ENCODE data around the gene ZBTB20. TPM values are rescaled to one million over a fixed set of nuclear protein-coding genes. Genes with fewer than 3 reads are reported as not detected.

Gene ZBTB20
- total RNA-seq, 4 donors from 2014 or later, result 69.9 to 112 (median 80.8) TPM

DNA sequence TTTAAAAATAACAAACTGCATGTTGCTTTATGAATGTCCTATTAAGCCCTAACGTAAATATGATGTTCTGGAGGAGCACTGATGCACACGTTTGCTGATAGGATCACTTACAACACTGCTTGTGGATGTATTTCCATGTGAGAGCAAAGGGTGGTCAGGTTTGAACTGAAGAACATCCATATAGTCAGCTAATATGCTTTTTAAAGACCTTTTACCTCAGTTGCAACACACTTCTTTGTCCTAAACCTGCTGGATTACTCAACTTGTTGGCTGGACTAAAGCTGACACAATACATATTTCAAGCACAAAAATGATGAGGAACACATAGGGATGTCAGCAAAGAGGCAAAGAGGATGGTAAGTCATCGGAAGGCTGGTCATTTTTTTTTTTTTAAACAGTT is 666.6 kb downstream of the ZBTB20 start:
- peaks cover 23 to 28% (median 24%) of the 10 kb centered on the region in 4 donors for H3K4me1 ChIP-seq
- H3K4me3 ChIP-seq, result no peak overlapping the region
- no peak overlapping the region for H3K27ac ChIP-seq (replicated peaks in 1 of 4)
- no peaks in the 10 kb centered on the region for H3K36me3 ChIP-seq
- 56% methylated on average over 3 of the region's 3 CpGs for WGBS
- intact Hi-C loops (cut with DNase I), result no loop called here
- no peak for DNase-seq (ENCODE audit: extremely low spot score)
- H3K27me3 ChIP-seq, result no peaks in the 10 kb centered on the region
- no peaks in the 10 kb centered on the region for H3K9me3 ChIP-seq
- TF ChIP-seq EP300 (IDR thresholded peaks at IDR 0.05), result no peak

GRCh38 chr3:114478801-114479200 is 668.3 kb downstream of the ZBTB20 start:
- DNase-seq (ENCODE audit: extremely low spot score), result no peak
- H3K9me3 ChIP-seq, result no peaks in the 10 kb centered on the region
- no peak for TF ChIP-seq POLR2AphosphoS5 (IDR thresholded peaks at IDR 0.05)
- H3K4me1 ChIP-seq, result peaks cover 17 to 28% (median 21%) of the 10 kb centered on the region in 4 donors
- intact Hi-C loops (cut with DNase I), result no loop called here
- no peak overlapping the region for H3K27ac ChIP-seq (replicated peaks in 1 of 4)
- H3K4me3 ChIP-seq, result no peak overlapping the region
- H3K27me3 ChIP-seq, result no peaks in the 10 kb centered on the region
- H3K36me3 ChIP-seq, result no peaks in the 10 kb centered on the region

DNA sequence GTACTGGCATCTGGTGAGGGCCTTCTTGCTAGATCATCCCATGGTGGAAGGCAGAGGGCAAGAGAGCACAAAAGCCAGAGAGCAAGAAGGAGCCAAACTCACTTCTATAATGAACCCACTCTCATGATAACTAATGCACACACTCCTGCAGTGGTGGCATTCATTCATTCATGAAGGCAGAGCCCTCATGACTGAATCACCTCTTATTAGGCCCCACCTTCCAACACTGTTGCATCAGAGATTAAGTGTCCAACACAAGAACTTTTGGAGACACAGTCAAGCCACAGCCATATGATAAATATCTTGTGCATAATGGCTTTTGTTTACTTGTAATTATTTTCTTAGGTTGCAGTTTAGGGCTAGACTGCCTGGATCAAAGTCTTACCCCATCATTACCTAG is 670.6 kb downstream of the ZBTB20 start:
- no peak for DNase-seq (ENCODE audit: extremely low spot score)
- no peak for TF ChIP-seq POLR2AphosphoS5 (IDR thresholded peaks at IDR 0.05)
- TF ChIP-seq POLR2A (IDR thresholded peaks at IDR 0.05; ENCODE audit: low read depth), result no peak
- no peak for TF ChIP-seq EP300 (IDR thresholded peaks at IDR 0.05)
- TF ChIP-seq CTCF (IDR thresholded peaks at IDR 0.05), result no peak
- H3K9me3 ChIP-seq, result no peaks in the 10 kb centered on the region
- intact Hi-C loops (cut with DNase I), result no loop called here
- H3K27me3 ChIP-seq, result no peaks in the 10 kb centered on the region
- no peak overlapping the region for H3K4me3 ChIP-seq
- peaks cover 17 to 28% (median 20%) of the 10 kb centered on the region in 4 donors for H3K4me1 ChIP-seq
- H3K27ac ChIP-seq (replicated peaks in 1 of 4), result no peak overlapping the region
- peaks cover 0 to 5% (median 0%) of the 10 kb centered on the region in 4 donors for H3K36me3 ChIP-seq

DNA sequence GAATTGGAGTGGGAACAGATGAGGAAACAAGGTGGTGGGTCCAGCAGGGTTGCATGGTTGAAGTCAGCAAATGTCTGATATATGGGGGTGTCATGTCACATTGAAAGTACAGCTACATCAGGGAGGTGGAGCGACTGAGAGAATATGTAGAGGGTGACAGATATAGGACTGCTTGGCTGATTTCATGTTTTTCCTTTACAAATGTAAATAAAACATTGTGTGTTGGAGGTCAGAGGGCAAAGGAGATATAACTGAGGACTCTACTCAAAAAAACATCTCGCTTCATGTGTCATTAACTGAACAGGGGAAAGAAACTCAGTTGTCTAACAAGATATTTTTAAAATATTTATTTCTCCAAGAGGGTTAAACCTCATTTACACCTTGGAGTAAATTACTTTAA is 675.6 kb downstream of the ZBTB20 start:
- intact Hi-C loops (cut with DNase I), result no loop called here

GRCh38 chr3:114469070-114469469 is 678.0 kb downstream of the ZBTB20 start:
- H3K4me3 ChIP-seq, result no peak overlapping the region
- H3K36me3 ChIP-seq, result peaks cover 0 to 5% (median 0%) of the 10 kb centered on the region in 4 donors
- no peak for DNase-seq (ENCODE audit: extremely low spot score)
- H3K27ac ChIP-seq (replicated peaks in 1 of 4), result no peak overlapping the region
- no peaks in the 10 kb centered on the region for H3K27me3 ChIP-seq
- intact Hi-C loops (cut with DNase I), result no loop called here
- TF ChIP-seq POLR2AphosphoS5 (IDR thresholded peaks at IDR 0.05) (no peak), POLR2A (IDR thresholded peaks at IDR 0.05; ENCODE audit: low read depth) (no peak), EP300 (IDR thresholded peaks at IDR 0.05) (no peak), CTCF (IDR thresholded peaks at IDR 0.05) (no peak)
- peaks cover 6 to 14% (median 12%) of the 10 kb centered on the region in 4 donors for H3K4me1 ChIP-seq
- no peaks in the 10 kb centered on the region for H3K9me3 ChIP-seq
- WGBS, result 88% methylated on average over 1 of the region's 1 CpG

More for the DNA sequence above, 675.6 kb downstream of the ZBTB20 start:
- Histone ChIP-seq H3K4me3 (no peak overlapping the region), H3K27me3 (no peaks in the 10 kb centered on the region), H3K27ac (replicated peaks in 1 of 4) (no peak overlapping the region), H3K36me3 (peaks cover 0 to 5% (median 0%) of the 10 kb centered on the region in 4 donors), H3K4me1 (peaks cover 6 to 14% (median 12%) of the 10 kb centered on the region in 4 donors), H3K9me3 (no peaks in the 10 kb centered on the region)
- DNase-seq (ENCODE audit: extremely low spot score), result no peak
- TF ChIP-seq POLR2A (IDR thresholded peaks at IDR 0.05; ENCODE audit: low read depth) (no peak), EP300 (IDR thresholded peaks at IDR 0.05) (no peak), POLR2AphosphoS5 (IDR thresholded peaks at IDR 0.05) (no peak), CTCF (IDR thresholded peaks at IDR 0.05) (no peak)
- 93% methylated on average over 2 of the region's 2 CpGs for WGBS

DNA sequence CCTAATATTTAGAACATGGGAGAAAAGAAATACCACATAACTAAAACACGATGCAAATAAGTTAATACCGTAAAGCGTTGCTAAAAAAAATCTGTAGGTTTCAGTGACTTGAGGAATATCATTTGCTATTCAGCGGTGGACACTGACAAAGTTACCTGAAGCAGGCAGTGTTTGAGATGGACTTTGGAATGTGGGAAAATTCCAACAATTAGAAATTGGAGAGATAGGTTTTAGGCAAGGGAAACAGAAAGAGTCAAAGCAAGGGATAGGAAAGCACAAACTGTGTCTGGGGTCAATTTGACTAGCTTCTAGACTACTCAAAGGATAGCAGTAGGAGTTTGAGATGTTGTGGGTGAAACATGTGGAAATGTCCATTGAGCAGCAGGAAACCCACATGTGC is 680.3 kb downstream of the ZBTB20 start:
- H3K4me1 ChIP-seq, result peaks cover 6 to 14% (median 12%) of the 10 kb centered on the region in 4 donors
- no peak for TF ChIP-seq EP300 (IDR thresholded peaks at IDR 0.05)
- TF ChIP-seq POLR2A (IDR thresholded peaks at IDR 0.05; ENCODE audit: low read depth), result no peak
- no peak for TF ChIP-seq POLR2AphosphoS5 (IDR thresholded peaks at IDR 0.05)
- TF ChIP-seq CTCF (IDR thresholded peaks at IDR 0.05), result no peak
- 100% methylated on average over 4 of the region's 4 CpGs for WGBS
- H3K4me3 ChIP-seq, result no peak overlapping the region
- H3K36me3 ChIP-seq, result no peaks in the 10 kb centered on the region
- intact Hi-C loops (cut with DNase I), result no loop called here
- no peaks in the 10 kb centered on the region for H3K27me3 ChIP-seq
- H3K27ac ChIP-seq (replicated peaks in 1 of 4), result no peak overlapping the region
- no peak for DNase-seq (ENCODE audit: extremely low spot score)
- no peaks in the 10 kb centered on the region for H3K9me3 ChIP-seq

Data from esophagus muscularis mucosa (tissue), 4 donors.